ENCODE data around the gene EVA1C.
"Not testable (repeated sequence)": the region's sequence is repeated elsewhere in the genome, so short reads cannot be mapped to it uniquely, and the experiment has no call there.

The EVA1C gene

DNA sequence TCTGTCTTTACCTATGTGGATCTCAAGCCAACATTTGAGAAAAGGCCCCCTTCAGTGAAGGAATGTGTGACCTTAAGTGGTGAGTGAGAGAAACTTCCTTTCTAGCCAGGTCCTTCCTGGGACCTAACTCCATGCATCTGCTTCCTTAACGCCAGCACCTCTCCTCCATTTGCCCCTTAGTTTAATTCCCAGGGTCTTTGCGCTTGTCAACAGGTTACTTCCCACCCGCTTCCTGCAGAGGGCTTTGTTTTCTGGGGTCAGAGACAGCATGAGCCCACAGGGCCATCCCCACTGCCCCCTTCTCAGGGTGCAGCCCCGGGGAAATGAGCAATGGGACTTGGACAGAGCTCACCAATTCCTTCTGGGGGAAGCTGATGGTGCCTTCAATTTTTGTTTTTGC, 54.8 kb downstream of the EVA1C start:
- no peak for DNase-seq

- no peak for DNase-seq
Measured at GRCh38 chr21:32468681-32469111, 56.2 kb downstream of the EVA1C start.

GRCh38 chr21:32469628-32470027, 57.1 kb downstream of the EVA1C start:
- DNase-seq = no peak

GRCh38 chr21:32470206-32470605, 57.7 kb downstream of the EVA1C start:
- DNase-seq = no peak

- DNase-seq = no peak
Measured at GRCh38 chr21:32472890-32473765, 60.6 kb downstream of the EVA1C start.

DNA sequence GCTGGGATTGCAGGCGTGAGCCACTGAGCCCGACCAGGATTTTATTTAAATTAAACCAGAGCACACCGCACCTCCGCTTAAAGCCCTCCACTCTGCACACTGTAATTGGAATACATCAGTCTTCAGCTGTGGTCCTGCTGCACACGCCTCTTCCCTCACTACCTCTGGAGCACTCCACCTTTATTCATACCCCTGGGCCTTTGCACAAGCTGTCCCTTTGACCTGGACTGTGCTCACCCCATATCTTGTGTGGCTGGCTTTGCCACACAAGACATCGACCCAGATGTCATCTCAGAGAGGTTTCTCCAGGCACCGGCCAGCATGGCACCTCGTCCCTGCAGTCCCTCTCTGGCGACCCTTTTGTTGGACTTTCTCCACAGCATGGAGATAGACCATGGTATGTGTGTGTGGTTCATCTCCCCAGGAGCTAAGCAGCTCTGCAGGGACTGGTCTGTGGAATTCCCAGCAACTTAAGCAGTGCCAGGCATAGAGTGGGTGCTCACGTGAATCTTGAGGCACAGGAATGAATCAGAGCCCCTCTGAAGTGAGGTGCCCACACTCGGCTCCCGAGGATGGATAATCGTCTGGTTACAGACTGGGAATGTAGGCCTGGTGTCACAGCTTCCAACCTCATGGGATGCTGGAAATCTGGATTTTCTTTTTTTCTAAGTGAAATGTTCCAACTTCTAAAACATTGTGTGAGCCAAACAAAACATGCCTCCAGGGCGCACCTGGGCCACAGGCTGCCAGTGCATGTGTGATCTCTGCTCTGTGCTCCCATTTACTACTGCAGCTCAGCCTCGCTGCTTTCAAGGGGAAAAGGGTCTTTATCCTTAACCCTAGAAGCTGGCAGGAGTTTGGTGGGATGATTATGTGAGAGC, 61.9 kb downstream of the EVA1C start:
- no peak for DNase-seq

DNA sequence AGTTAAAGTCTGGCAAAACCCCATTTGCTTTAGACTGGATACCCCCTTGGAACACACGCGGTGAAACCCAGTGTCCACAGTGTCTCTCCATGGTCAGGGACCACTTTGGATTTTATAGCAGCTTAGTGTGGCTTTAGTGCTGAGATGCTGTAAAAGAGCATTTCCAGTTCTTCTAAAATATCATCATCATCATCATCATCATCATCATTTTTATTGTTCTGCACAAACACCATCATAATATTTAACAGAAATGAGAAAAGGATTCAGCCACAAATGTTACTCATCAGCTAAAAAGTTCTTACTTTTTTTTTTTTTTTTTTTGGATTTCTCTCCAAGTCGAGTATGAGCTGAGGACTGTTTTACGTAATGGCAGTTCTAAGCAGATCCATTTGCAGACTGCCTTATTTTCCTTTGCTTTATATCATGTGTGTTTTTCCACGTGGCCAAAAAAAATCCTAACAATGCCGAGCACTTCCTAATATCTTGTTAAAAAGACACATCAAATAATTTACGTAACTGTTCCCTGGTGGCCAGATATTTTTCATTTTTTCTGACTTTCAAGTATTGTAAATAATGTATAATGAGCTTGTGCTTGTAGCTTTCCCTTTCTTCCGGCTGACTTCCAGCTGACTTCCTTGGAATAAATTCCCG, 62.8 kb downstream of the EVA1C start:
- no peak for DNase-seq

DNA sequence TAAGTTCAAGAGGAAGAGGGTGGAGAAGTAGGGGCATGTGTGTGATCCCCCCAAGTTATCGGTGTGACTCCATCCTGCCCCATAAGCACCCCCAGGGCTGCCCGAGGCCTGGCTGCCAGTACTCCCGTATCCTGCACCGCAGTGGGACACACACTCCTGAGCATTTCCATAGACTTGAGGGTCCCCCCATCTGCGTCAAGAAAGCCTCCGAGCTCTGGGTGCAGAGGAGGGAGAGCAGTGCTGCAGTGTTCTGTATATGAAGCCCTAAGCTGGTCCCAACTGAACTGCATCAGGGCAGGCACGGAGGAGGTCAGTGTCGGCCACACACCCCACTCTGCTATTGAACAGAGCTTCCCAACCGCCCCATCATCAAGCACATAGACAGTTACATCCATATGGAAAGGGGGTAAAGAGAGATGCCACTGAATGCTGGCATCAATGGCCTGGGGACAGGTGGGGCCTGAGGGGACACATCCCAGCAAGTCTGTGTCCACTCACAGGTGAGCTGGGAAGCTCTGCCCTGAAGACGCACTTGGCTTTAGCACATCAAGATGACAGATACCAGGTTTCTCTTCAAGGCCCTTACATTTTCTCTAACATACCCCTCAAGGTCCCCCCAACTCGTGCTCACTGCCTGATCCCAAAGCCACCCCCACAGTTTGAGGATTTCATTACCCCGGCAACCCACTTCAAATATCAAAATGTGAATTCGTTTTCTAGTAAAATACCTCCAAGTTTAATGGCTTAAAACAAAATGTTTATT, 64.3 kb downstream of the EVA1C start:
- DNase-seq = no peak

DNA sequence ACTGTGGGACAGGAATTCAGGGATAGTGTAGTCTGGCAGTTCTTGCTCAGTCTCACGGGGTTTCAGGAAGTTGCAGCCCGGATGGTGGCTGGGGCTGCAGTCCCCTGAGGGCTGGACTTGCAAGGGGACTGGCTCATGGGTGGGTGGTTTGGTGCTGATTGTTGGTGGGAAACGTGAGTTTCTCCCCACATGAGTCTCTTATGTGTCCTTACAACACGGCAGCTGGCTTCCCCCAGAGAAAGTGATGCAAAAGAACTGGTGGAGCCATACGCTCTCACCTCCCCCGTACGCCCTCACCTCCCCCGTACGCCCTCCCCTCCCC, 64.9 kb downstream of the EVA1C start:
- DNase-seq = no peak

- no peak for DNase-seq
Measured at GRCh38 chr21:32481875-32482408, 69.4 kb downstream of the EVA1C start.

DNA sequence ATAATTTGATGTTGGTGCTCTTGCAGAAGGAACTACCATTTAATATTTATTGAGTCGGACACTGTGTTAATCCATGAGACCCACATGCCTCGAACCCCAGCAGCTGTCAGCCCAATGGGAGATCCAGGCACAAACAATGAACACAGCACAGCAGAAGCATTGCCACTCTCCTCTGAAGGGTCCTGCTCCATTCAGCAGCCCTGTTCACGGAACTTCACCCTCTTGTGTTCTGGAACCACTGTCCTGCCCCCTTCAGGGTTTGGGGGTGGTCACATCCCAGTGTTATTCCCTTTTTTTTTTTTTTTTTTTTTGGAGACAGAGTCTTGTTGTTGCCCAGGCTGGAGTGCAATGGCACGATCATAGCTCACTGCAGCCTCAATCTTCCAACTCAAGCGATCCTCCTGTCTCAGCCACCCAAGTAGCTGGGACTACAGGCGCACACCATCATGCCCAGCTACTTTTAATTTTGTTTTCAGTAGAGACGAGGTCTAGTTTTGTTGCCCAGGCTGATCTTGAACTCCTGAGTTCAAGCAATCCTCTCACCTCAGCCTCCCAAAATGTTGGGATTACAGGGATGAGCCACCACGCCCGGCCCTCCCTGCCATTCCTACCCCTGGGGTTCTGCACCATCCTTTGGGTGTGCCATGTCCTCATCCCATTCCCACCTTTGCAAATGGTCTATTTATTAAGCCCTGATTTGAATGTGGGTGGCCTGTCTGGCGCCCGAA, 70.2 kb downstream of the EVA1C start:
- DNase-seq = no peak

- DNase-seq = no peak
Measured at GRCh38 chr21:32483293-32483595, 70.7 kb downstream of the EVA1C start.

- no peak for DNase-seq
Measured at GRCh38 chr21:32484706-32485380, 72.3 kb downstream of the EVA1C start.

DNA sequence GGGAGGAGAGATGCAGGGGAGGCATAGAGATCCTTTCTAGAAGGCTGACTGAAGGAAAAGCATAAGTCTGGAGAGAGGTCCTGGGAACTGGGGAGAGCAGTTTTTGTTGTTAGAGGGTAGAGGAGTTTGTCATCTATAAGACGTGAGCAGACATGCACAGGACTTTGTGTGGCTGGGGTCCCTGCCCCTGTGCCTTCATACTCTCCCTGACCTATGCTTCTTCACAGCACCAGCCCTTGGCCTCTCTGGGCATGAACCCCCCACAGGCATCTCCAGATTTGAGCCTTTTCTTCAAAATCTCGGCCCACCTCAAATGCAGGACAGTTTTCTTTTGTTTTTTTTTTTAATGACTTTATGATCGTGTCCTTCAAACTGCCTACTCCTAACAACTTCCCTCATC, 79.9 kb downstream of the EVA1C start:
- DNase-seq = no peak

DNA sequence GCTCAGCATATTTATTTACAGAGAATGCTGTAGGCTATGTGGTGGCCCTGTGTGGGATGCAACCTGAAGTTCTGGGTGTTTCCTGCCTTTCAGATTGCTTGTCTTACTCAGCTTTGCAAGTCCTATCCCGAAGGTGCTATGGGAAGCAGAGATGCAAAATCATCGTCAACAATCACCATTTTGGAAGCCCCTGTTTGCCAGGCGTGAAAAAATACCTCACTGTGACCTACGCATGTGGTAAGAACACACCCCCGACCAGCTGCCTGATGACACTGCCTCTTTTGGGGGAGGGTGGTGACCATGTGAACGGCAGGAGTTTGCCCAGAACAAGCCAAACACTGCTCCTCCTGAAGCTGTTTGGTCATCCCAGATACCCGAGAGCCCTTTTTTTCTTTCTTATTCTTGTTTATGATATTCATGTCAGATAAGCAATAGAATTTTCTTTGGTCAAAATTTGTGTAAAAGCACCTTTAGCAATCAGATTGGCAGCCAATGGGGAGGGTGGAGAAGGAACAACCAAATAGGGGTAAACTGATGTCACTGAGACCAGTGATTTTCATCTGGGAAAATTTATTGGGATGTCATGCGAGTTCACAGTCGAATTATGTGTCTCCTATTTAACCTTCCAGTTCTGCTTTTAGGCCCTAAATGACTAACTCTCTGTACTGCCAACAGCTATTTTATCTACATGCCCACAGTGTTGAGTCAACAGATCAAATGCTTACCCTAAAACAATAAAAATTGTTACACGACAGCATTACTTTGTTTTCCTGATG, 82.6 kb downstream of the EVA1C start:
- no peak for DNase-seq

- DNase-seq = no peak
Measured at GRCh38 chr21:32496568-32496967, 84.1 kb downstream of the EVA1C start.

- DNase-seq = no peak
Measured at GRCh38 chr21:32499249-32500055, 86.9 kb downstream of the EVA1C start.

GRCh38 chr21:32503641-32504040, 91.1 kb downstream of the EVA1C start:
- not testable (repeated sequence) for DNase-seq

GRCh38 chr21:32505767-32506166, 93.3 kb downstream of the EVA1C start:
- DNase-seq = not testable (repeated sequence)
